ENCODE measurements around the gene CNTN4.

GRCh38 chr3:2819571-2819970 lies 720.9 kb downstream of the CNTN4 start:
- TF ChIP-seq MAX (IDR thresholded peaks at IDR 0.05) (no peak), TCF12 (IDR thresholded peaks at IDR 0.05; ENCODE audit: low read depth, low read length) (no peak), EGR1 (IDR thresholded peaks at IDR 0.05; ENCODE audit: borderline replicate concordance, low read depth, low read length) (no peak), BRCA1 (IDR thresholded peaks at IDR 0.05; ENCODE audit: low read depth, low read length) (no peak), CTCF (IDR thresholded peaks at IDR 0.05; ENCODE audit: control extremely low read depth in 1 of 3, insufficient read depth in 1 of 3, low read depth in 1 of 3, low read length in 3 of 3) (no peak), GTF2F1 (IDR thresholded peaks at IDR 0.05; ENCODE audit: borderline replicate concordance, low read depth, low read length) (no peak), HDAC2 (IDR thresholded peaks at IDR 0.05; ENCODE audit: borderline replicate concordance in 1 of 2, low read depth in 2 of 2, low read length in 2 of 2) (no peak), PHF8 (conservative IDR thresholded peaks at IDR 0.05; ENCODE audit: low read depth, low read length) (no peak), POLR2AphosphoS5 (IDR thresholded peaks at IDR 0.05; ENCODE audit: low read depth, low read length) (no peak), EZH2 (IDR thresholded peaks at IDR 0.05; ENCODE audit: low read depth, low read length, severe bottlenecking) (no peak)
